BE2C (cell line): ENCODE data around the gene GHRL.

ENCODE experiments used
- DNase-seq: peaks from one replicate; pipeline ENCODE4 v3.0.0-alpha.2; 2020
- H3K27me3 ChIP-seq: fragments of 250-450 bp; sonication (Bioruptor Pico); 2 replicates; pipeline ENCODE4 v1.5.1; 2020; ENCODE audit warnings: mild to moderate bottlenecking
- H3K36me3 ChIP-seq: fragments of 250-450 bp; sonication (Bioruptor Pico); 2 replicates; pipeline ENCODE4 v1.5.1; 2020; ENCODE audit warnings: mild to moderate bottlenecking
- H3K4me1 ChIP-seq: fragments of 250-450 bp; sonication (Bioruptor Pico); 2 replicates; pipeline ENCODE4 v1.5.1; 2020
- H3K4me3 ChIP-seq: 2 replicates; pipeline ENCODE4 v1.5.1; 2011; ENCODE audit warnings: low read depth, low read length
- H3K9me3 ChIP-seq: fragments of 250-450 bp; sonication (Bioruptor Pico); 2 replicates; pipeline ENCODE4 v1.5.1; 2020
- CTCF ChIP-seq: IDR thresholded peaks from 2 replicates; pipeline ENCODE4 v1.5.1; 2012; ENCODE audit warnings: mild to moderate bottlenecking, low read depth, low read length

GHRL gene

GRCh38 chr3:10253731-10254130 is 39.0 kb downstream of the GHRL start:
- Histone ChIP-seq H3K27me3 (no peaks in the 10 kb centered on the region), H3K4me3 (no peak overlapping the region), H3K4me1 (no peaks in the 10 kb centered on the region), H3K9me3 (no peaks in the 10 kb centered on the region), H3K36me3 (peaks cover 4% of the 10 kb centered on the region; the same call in 1 of the 2 replicates)
- no peak for DNase-seq
- no peak for TF ChIP-seq CTCF

DNA sequence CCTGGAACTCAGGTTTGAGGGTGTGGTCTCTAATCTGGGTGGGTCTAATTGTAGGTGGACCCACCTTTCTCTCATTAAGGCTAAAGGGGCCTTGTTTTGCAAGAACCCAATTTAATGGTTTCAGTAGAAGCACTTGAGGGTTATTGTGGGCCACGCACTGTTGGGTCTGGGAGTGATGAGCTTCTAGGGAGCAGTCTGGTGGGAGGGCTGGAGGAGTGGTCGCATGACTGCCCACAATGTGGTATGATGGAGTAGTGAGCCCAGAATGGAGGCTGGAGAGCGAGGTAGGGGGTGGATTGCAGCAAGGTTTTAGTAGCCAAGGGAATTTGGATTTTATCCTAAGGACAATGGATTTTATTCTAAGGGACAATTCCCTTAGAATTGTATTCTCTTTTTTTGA is 41.7 kb downstream of the GHRL start:
- H3K4me3 ChIP-seq, result no peak overlapping the region; the same call in 1 of the 2 replicates

GRCh38 chr3:10249833-10250232 is 42.9 kb downstream of the GHRL start:
- Histone ChIP-seq H3K4me1 (no peaks in the 10 kb centered on the region), H3K9me3 (no peaks in the 10 kb centered on the region), H3K27me3 (no peaks in the 10 kb centered on the region), H3K4me3 (peak overlapping the region; percentile 87), H3K36me3 (peaks cover 4% of the 10 kb centered on the region; the same call in 1 of the 2 replicates)
- TF ChIP-seq CTCF, result no peak
- DNase-seq, result no peak

More for the DNA sequence above, 41.7 kb downstream of the GHRL start:
- no peak for DNase-seq
- no peak for TF ChIP-seq CTCF
- Histone ChIP-seq H3K9me3 (no peaks in the 10 kb centered on the region), H3K27me3 (no peaks in the 10 kb centered on the region), H3K36me3 (peaks cover 4% of the 10 kb centered on the region; the same call in 1 of the 2 replicates), H3K4me1 (no peaks in the 10 kb centered on the region)

DNA sequence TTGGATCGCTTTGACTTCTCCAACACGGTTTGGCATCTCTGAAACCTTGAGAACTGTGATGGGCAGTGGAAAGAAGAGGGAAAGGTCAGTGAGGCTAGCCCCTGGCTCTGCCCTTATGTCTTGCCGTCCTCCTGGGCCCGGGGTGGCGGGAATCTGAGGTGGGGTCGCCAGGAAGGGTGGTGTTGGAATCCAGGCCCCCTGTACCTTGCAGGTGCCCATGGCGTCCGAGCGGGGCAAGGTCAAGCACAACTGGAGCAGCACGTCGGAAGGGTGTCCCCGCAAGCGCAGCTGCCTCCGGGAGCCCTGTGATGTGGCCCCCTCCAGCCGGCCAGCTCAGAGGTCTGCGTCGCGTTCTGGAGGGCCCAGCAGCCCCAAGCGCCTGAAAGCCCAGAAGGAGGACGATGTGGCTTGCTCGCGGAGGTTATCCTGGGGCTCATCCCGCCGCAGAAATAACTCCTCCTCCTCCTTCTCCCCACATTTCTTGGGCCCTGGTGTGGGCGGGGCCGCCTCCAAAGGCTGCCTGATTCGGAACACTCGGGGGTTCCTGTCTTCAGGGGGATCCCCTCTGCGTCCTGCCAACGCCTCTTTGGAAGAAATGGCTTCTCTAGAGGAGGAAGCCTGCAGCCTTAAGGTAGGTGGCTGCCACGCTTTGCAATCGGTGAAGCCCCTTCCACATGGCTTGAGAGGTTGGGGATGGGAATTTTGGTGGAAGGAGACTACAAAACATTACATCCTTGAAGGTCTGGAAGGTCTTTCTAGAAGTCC is 43.6 kb downstream of the GHRL start:
- no peak for TF ChIP-seq CTCF
- Histone ChIP-seq H3K4me1 (no peaks in the 10 kb centered on the region), H3K27me3 (no peaks in the 10 kb centered on the region), H3K36me3 (peaks cover 4% of the 10 kb centered on the region; the same call in 1 of the 2 replicates), H3K9me3 (no peaks in the 10 kb centered on the region), H3K4me3 (peak overlapping the region; percentile 87)
- DNase-seq, result peak; percentile 10

DNA sequence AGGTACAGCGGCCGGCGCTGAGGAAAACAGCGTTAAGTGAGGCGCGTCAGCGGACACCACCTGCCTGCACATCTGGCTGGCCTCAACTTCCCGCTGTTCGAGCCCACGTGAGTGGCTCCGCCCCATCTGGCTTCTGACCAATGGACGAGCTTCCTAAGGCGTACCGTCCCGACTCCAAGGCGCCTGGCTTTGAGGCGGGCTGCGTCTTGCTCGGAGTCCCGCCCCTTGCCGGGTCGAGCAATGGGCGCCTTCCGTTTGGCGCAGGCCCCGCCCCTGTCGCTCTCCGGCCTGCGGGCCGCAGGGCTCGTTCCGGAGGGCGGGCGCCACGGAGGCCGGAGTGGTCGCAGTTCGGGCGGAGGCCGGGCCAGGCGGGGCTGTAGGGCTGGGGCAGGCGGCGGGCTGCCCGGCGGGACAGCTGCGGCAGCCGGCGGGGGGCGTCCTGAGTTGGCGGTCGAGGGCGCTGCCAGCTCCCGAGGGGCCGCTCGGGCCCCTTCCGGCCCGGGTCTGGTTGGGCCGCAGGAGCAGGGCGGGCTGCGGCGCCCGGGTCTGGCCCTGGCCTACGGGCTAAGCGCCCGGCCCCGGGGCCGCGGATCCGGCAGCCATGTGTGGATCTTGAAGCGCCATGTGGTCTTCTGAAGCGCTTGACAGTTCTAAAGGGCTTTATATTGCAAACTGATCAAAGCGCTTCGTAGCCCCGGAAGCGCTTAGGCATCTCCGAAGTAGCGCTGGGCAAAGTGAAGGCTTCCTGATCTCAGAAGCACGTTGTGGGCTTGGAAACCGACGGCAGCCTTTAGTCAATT is 44.4 kb downstream of the GHRL start, which contains the start of gene TATDN2:
TATDN2 (plus strand) TSS at position 276 of the 800 bp plus-strand sequence. CDS start 742 bp downstream, outside the sequence.
- Histone ChIP-seq H3K9me3 (no peaks in the 10 kb centered on the region), H3K27me3 (no peaks in the 10 kb centered on the region), H3K36me3 (no peaks in the 10 kb centered on the region), H3K4me1 (no peaks in the 10 kb centered on the region), H3K4me3 (peak within 1 kb of the TSS; percentile 87)
- no peak for TF ChIP-seq CTCF
- peak; percentile 90 for DNase-seq
